Hematopoietic multipotent progenitor cell treated with erythropoietin and hydrocortisone succinate and interleukin-3 and kit ligand, for 17 days (in vitro differentiated cells): Measurements from ENCODE around the gene NUP98.
"Not testable (repeated sequence)": the region's sequence is repeated elsewhere in the genome, so short reads cannot be mapped to it uniquely, and the experiment has no call there.

Experiments
- DNase-seq: peaks from one replicate; pipeline ENCODE4 v3.0.0-alpha.2; 2015; ENCODE audit warnings: low spot score

Gene NUP98

DNA sequence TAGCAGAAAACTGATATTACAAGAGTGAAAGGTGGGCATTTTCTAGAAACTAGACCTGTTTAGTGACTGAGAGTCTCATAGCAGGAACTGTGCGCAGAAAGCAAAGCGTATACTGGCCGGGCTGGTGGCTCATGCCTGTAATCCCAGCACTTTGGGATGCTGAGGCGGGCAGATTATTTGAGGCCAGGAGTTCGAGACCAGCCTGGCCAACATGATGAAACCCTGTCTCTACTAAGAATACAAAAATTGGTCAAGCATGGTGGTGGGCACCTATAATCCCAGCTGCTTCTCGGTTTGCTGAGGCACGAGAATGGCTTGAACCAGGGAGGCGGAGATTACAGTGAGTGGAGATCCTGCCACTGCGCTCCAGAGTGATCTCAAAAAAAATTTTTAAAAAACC is 1.8 kb upstream of the NUP98 start:
- DNase-seq, result no peak

DNA sequence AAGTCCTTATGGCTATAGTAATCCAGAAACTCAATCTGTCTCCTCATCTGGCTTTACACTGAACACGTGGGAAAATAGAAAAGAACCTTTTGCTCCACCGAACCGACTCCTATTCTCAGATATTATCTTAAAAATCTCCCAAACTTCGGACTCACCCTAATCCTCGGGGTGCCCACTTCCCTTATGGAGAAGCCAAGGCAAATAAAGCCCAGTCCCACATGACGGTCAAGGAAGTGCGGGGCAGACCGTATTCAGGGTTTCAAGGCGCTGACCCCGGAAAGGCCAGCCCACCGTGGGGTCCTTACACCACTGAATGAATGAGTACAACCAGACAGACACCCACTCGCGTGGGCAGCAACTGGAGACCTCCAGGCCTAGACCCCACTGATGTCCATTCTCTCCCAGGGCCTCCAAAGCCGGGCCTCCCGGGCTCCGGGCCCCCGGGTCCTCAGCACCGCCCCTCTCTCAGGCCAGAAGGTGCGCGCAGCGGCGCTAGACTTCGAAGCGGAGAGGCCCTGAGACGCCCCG is 489 bp downstream of the NUP98 start:
- DNase-seq, result peak; percentile 40

DNA sequence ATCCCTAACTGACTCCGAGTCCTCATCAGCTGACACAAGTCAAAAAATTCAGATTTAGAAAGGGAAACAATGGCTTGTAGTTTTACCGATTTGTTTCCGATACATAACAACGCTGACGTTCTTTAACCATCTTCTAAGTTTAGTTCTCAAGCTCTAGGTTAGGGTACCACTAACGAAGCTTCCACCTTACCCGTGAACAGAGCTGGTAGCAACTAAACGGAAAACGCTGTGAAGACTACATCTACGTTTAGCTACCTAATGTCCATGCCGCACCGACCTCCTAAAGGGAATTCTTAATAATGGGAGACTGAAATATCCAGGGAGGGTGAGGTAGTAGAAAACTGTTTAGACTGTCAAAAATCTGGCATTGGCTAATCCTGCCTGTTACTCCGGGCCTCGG is 1.0 kb downstream of the NUP98 start:
- DNase-seq, result peak; percentile 42

DNA sequence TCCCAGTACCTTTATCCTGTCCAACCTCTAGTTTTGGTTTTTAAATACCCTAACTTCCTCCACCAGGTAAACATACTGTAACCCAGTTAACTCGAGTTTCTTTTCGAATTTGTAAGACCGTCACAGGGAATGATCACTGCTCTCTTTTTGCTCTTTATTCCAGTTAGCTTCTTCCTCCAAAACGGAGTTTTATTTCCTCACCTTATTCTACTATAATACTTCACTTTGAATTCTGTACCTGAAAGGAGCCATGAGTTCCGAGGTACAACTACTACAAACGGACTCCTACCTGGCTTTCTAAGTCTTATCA is 1.4 kb downstream of the NUP98 start:
- DNase-seq, result peak; percentile 52

DNA sequence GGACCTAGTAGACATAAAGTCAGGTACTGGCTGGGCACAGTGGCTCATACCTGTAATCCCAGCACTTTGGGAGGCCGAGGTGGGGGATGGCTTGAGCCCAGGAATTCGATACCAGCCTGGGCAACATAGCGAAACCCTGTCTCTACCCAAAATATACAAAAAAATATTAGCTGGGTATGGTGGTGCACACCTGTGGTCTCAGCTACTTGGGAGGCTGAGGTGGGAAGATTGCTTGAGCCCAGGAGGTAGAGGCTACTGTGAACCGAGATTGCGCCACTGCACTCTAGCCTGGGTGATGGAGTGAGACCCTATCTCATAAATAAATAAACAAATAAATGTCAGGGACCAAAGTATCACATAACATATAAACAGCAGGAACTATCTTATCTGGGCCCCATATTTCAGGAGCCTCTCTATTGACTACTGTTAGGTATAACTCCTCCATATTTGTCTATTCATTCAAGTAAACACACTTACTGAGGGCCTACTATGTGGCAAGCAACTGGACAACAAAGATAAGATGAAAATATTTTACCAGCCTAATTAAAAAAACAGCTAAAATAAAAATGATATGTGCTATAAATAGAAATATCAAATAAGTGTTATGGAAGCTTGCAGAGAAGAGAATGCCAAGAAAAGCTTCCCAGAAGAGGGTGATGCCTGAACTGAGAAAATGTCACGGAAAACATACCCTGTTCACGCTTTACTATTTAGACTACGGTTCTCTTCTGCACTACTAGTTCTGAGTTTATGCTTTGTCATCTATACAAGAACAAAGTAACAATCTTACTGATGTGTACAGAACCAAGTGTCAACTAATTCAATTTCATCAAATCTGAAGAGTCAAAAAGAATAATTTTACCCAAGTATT is 2.0 kb downstream of the NUP98 start:
- no peak for DNase-seq

DNA sequence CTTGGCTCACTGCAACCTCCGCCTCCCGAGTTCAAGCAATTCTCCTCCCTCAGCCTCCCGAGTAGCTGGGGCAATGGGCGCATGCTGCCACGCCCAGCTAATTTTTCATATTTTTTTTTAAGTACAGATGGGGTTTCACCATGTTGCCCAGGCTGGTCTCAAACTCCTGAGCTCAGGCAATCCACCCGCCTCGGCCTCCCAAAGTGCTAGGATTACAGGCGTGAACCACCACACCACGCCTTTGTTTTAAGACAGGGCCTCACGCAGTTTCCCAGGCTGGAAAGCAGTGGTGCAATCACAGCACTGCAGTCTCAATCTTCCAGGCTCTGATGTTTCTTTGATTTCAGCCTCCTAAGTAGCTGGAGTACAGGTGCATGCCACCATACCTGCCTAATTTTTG is 3.0 kb downstream of the NUP98 start:
- not testable (repeated sequence) for DNase-seq

DNA sequence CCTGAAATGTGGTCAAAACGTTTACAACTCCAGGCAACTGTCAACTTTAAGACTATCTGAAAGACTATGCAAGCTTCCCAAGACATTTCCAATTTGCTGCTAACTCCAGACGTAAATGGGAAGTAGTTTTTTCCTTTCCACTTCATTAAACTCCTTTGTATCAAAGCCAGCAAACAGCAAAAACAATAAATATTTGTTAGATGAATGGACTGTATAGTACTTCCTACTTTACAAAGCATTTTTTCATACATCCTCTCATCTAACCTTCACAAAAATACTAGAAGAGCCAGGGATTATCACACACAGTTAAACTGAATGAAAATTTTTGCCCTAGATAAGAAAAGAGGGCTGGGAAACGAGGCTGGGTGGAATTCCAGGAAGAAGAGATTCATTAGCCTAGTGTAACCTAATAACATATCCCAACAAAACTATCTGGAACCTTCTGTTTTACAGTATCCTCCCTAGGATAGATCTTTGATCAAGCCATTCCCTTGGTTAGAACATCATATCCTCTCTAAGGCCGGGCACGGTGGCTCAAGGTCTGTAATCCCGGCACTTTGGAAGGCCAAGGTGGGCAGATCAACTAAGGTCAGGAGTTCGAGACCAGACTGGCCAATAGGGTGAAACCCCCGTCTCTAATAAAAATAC is 10.4 kb downstream of the NUP98 start:
- DNase-seq, result no peak

DNA sequence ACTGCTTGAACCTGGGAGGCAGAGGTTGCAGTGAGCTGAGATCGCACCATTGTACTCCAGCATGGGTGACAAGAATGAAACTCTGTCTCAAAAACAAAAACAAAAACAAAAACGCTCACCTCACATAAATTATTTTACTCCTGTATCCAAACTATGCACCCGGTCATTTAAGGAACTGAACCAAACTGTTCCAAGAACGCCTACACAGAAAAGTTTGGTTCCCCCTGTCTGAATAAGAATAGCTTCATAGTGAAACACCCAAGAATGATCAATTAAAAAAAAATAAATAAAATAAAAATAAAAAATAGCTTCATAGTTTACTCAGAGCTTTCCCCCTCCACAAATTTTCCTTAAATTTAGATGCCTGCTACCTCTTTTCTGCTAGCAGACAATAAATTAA is 13.7 kb downstream of the NUP98 start:
- DNase-seq, result no peak

DNA sequence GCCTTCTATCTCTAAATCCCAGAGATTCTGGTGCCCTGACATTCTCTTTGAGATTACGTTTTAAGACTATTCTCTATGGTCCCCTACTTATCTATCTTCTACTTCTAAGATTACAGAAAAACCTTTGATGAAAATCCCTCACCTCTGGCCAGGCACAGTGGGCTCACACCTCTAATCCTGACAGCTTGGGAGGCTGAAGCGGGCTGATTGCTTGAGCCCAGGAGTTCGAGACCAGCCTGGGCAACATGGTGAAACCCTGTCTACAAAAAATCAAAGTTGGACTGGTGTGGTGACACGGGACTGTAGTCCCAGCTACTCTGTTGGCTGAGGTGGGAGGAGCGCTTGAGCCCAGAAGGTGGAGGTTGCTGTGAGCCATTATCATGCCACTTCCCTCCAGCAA is 14.4 kb downstream of the NUP98 start:
- DNase-seq, result no peak

DNA sequence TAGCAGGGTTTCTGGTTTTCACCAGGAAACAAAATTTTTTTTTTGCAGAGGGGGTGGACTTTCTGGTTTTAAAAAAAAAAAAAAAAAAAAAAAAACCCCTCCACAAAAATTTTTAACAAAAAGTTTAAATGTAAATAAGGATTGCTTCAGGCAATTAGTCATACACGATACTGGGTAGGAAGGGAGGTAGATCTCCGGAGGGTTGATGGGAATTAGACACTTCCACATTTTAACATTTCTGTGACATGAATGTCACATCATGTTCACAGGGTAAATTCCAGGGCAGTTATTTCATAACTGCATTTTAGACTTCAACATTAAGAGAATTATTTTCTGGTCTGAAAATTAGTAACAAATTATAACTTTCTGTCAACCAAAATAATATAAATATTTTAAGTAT is 15.9 kb downstream of the NUP98 start:
- DNase-seq, result no peak

DNA sequence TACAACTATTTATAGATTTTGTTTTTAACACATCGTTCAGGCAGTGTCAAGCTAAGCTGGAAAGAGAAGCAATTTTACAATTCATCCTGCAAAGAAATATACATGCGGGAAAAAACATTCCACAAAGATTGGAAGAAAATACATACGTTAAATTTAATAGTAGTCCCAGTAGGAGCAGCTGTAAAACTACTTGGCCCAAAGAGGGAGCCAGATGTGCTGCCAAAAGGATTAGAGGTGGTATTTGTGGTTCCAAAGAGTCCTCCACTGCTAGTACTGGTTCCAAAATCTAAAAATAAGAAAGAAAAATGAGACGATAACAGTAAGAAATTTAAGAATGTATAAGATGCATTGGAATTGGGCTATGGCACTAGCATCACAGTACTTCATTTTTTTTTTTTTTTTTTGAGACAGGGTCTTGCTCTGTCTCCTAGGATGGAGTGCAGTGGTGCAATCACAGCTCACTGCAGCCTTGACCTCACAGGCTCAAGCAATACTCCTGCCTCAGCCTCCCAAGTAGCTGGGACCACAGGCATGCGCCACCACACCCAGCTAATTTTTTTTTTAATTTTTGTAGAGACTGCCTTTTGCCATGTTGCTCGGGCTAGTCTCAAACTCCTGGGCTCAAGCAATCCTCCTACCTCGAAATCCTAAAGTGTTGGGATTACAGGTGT is 21.5 kb downstream of the NUP98 start:
- no peak for DNase-seq

DNA sequence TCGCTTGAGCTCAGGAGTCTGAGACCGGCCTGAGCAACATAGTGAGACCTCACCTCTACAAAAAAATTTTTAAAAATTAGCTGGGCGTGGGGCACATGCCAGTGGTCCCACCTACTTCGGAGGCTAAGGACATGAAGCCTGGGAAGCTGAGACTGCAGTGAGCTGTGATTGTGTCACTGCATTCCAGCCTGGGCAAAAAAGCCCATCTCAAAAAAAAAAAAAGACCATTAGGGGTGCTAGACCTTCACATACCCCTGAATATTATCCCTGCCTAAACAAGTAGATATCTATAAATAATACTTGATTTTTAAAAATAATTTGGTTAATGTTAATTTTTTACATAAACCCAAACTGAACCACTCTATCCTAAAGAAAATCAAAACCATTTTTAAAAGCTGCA is 24.2 kb downstream of the NUP98 start:
- DNase-seq, result no peak

DNA sequence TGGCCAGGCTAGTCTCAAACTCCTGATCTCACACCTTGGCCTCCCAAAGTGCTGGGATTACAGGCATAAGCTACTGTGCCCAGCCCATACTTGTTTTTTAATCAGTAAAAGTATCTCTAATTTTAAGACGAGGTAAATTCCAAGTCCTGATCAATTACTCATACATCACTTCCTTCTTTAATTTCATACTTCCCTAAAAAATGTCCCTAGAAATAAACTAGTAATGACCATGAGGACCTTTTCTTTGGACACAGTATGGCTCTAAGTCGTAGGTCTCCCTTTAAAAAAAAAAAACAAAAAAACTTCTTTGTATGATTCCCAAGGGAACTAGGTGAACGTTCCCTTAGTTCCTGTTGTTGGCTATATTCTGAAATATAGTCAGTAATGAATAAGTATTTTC is 29.8 kb downstream of the NUP98 start:
- DNase-seq, result no peak

DNA sequence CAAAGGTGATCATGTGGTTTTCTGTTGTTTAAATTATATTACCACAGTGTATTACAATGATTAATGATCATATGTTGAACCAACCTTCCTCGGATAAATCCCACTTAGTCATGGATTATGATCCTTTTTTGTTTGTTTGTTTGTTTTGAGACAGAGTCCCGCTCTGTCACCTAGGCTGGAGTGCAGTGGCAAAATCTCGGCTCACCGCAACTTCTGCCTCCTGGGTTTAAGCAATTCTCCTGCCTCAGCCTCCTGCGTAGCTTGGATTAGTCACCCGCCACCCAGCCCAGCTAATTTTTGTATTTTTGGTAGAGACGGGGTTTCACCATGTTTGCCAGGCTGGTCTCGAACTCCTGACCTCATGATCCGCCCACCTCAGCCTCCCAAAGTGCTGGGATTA is 30.5 kb downstream of the NUP98 start:
- not testable (repeated sequence) for DNase-seq

DNA sequence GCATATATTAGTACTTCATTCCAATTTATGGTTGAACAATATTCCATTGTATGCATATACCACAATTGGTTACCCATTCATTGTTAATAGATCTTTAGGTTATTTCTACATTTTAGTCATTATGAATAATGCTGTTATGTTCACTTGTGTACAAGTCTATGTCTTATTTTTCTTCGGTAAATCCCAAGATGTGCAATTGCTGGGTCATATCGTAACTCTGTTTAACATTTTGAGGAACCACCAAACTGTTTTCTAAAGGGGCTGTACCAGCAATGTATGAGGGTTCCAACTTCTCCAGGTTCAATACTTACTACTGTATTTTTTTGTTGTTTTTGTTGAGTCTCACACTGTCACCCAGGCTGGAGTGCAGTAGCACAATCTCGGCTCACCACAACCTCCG is 33.1 kb downstream of the NUP98 start:
- DNase-seq, result no peak

DNA sequence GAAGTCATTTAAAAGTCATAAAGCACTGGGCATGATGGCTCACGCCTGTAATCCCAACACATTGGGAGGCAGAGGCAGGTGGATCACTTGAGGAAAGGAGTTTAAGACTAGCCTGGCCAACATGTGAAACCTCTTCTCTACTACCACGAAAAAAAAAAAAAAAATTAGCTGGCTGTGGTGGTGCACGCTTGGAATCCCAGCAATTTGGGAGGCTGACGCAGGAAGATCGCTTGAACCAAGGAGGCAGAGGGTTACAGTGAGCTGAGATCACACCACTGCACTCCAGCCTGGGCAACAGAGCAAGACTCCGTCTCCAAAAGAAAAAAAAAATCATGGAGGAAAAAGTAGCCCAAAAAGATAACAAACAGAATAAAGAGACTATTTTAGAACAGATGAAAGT is 42.2 kb downstream of the NUP98 start:
- no peak for DNase-seq

DNA sequence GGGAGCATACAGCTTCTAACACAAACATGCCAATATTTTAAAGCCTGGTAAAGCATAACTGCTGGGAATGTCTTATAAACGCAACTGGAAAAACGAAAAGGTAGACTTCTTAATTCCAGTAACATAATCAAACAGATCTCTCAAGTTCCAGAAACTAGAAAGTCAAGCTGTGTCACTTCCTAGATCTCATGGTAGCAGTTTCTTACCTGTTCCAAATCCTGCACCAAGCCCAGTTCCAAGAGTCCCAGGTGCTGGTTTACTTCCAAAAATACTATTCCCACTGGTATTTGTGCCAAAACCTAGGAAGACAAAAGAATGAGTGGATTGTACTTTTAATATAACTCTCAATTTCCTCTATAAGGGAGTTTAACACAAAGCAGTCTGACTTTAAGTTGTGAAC is 44.2 kb downstream of the NUP98 start:
- no peak for DNase-seq

DNA sequence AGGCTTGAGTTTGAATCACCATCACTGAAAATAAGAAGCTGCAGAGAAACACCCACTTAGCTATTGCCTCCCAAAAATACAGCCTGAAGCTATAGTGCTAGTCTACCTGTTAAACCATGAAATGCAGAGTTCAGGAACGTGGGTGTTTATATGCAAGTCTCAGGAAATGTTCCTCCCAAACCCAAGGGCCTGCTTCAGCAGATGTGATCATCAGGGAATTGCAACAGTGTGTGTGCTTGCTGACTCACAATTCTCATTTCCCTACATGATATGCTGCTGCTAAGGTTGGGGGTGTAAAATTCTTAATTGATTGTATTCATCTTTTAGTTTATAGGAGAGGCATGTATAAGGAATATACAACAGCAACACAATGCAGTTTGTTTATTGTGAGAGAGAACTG is 49.6 kb downstream of the NUP98 start:
- no peak for DNase-seq

DNA sequence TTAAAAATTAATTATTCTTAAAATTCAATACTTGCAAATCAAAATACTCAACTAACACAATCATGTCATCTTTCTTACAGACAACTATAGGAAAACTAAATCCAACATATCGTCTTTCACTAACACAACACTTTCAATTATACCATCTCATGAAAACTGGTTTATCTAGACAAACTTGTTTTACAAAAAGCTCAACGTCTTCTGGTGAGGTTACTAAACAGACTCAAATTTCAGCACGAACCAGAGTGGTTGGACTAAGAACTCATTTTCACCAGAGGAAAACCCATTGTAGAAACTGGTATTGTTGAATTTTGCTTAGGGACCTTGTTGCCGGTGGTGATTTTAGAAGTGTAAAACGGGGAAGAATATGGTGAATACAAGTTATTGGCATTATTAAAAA is 52.2 kb downstream of the NUP98 start:
- DNase-seq, result no peak

DNA sequence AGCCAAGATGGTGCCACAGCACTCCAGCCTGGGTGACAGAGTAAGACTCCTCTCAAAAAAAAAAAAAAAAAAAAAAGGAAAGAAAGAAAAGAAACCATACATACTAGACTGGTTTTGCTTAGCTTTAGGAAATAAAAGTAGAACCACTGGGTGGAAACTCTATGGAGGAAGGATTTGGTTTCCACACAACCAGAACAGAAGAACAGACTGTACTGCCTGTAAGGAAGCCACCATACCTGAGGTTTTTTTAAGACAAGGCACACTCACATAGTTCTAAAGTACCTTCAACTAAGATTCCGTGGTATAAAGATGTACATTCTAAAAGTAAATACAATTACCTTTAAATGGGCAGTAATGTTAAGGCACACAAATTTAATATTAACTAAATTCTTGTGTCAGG is 58.6 kb downstream of the NUP98 start:
- no peak for DNase-seq

DNA sequence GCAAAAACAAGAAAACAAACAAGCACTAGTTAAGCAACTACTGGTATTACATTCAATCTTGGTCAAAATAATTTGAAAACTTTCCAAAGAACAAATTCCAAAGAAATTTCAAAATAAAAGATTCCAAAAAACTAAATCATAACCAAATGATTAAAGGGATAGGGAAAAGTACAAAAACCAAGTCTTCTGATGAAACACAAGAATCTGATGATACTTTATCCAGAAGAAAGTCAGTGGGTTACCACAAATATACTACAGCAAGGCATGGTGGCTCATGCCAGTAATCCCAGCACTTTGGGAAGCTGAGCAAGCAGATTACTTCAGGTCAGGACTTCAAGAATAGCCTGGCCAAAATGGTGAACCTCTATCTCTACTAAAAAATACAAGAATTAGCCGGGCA is 59.1 kb downstream of the NUP98 start:
- DNase-seq, result no peak

DNA sequence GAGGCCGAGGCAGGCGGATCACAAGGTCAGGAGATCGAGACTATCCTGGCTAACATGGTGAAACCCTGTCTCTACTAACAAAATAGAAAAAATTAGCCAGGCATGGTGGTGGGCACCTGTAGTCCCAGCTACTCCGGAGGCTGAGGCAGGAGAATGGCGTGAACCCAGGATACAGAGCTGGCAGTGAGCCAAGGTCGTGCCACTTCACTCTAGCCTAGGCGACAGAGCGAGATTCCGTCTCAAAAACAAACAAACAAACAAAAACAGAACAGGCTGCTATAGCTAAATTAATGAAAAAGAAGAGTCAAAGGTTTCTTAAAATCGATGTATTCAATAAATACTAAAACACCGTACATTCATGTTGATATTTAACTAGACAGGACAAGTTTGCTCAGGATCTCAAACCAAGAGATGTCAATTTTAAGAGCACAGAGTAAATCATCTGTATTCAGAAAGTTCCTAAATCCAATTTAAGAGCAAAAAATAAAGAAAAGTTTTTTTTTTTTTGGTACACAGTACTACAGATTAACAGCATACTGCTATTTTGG is 59.9 kb downstream of the NUP98 start:
- no peak for DNase-seq

DNA sequence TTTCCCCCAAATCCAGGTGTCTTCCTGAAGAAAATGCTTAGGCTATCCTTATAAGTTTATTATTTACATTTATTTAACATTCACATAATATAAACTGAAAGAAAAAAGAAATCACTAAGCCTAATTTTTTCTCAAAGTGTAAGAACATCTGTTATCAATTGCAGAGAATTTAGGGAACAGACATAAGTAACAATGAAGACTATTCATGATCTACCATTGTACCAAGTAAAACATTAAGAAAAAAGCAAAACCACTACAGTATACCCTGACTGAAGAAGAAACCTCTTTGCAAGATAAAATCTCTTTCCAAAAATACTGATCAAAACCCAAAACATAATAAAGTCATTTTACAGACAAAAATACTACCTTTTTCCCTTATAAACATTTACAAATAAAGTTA is 60.5 kb downstream of the NUP98 start:
- no peak for DNase-seq
